ENCODE measurements around the gene SESN1.

- TF ChIP-seq CTCF (IDR thresholded peaks at IDR 0.05): no peak
- no peak for TF ChIP-seq POLR2A (IDR thresholded peaks at IDR 0.05)
Measured at GRCh38 chr6:109139109-109139508, 44.5 kb upstream of the SESN1 start.

Measured in right lobe of liver (tissue), 4 donors.